OCI-LY1 (cell line): ENCODE measurements around the gene TLK2.
A peak's percentile ranks its signal among the peaks of the same experiment; 100 is the strongest.
"Not testable (repeated sequence)": the region's sequence is repeated elsewhere in the genome, so short reads cannot be mapped to it uniquely, and the experiment has no call there.

ENCODE experiments used
- H2AFZ ChIP-seq: fragments of 200-600 bp; sonication (generic), shearing (Covaris generic); 2 replicates; pipeline ENCODE4 v1.6.0; 2014; ENCODE audit warnings: antibody characterized with exemption, mild to moderate bottlenecking, low read length
- H3F3A ChIP-seq: fragments of 200-600 bp; sonication (generic), shearing (Covaris generic); 2 replicates; pipeline ENCODE4 v1.6.0; 2014; ENCODE audit warnings: mild to moderate bottlenecking, antibody characterized with exemption, low read length, moderate library complexity; ENCODE audit not compliant: insufficient read depth
- H3K27ac ChIP-seq: fragments of 200-600 bp; sonication (generic); 2 replicates; pipeline ENCODE4 v1.5.1; 2014; ENCODE audit warnings: low read length, mixed run types, mild to moderate bottlenecking, low read depth; ENCODE audit not compliant: poor library complexity, severe bottlenecking
- H3K27me3 ChIP-seq: fragments of 200-600 bp; sonication (generic); 2 replicates; pipeline ENCODE4 v1.6.0; 2014; ENCODE audit warnings: antibody characterized with exemption, mild to moderate bottlenecking, low read length, moderate library complexity; ENCODE audit not compliant: insufficient read depth
- H3K36me3 ChIP-seq: fragments of 200-600 bp; sonication (generic); 2 replicates; pipeline ENCODE4 v1.6.1; 2014; ENCODE audit warnings: mild to moderate bottlenecking, antibody characterized with exemption, low read length, moderate library complexity, mixed read lengths; ENCODE audit not compliant: insufficient read depth
- H3K4me1 ChIP-seq: fragments of 200-600 bp; sonication (generic); 2 replicates; pipeline ENCODE4 v1.5.1; 2014; ENCODE audit warnings: mild to moderate bottlenecking, low read length, moderate library complexity; ENCODE audit not compliant: insufficient read depth, severe bottlenecking
- H3K4me2 ChIP-seq: fragments of 200-600 bp; sonication (generic), shearing (Covaris generic); 2 replicates; pipeline ENCODE4 v1.6.1; 2014; ENCODE audit warnings: low read length
- H3K4me3 ChIP-seq: fragments of 200-600 bp; sonication (generic); 2 replicates; pipeline ENCODE4 v1.5.1; 2014; ENCODE audit warnings: low read length, low read depth, mild to moderate bottlenecking, mixed read lengths; ENCODE audit not compliant: poor library complexity, severe bottlenecking
- H3K79me2 ChIP-seq: fragments of 200-600 bp; shearing (Covaris generic); 2 replicates; pipeline ENCODE4 v1.6.1; 2016; ENCODE audit warnings: mixed run types, low read length, mixed read lengths; ENCODE audit not compliant: insufficient read depth
- H3K9ac ChIP-seq: fragments of 200-600 bp; sonication (generic), shearing (Covaris generic); 2 replicates; pipeline ENCODE4 v1.6.1; 2014; ENCODE audit warnings: mild to moderate bottlenecking, low read length, mixed read lengths
- H3K9me2 ChIP-seq: fragments of 200-600 bp; sonication (generic), shearing (Covaris generic); 2 replicates; pipeline ENCODE4 v1.6.1; 2014; ENCODE audit warnings: low read depth, mild to moderate bottlenecking, low read length, mixed read lengths
- H3K9me3 ChIP-seq: fragments of 200-600 bp; shearing (Covaris generic); 2 replicates; pipeline ENCODE4 v1.6.1; 2014; ENCODE audit warnings: low read length, mixed read lengths
- H4K20me1 ChIP-seq: fragments of 200-600 bp; sonication (generic), shearing (Covaris generic); 2 replicates; pipeline ENCODE4 v1.6.0; 2016; ENCODE audit warnings: mild to moderate bottlenecking, low read length; ENCODE audit not compliant: insufficient read depth
- CTCF ChIP-seq: fragments of 200-600 bp; sonication (generic), shearing (Covaris generic); IDR thresholded peaks from 2 replicates; pipeline ENCODE4 v1.5.1; 2017; ENCODE audit warnings: mild to moderate bottlenecking, antibody characterized with exemption, low read length, moderate library complexity, mixed read lengths
- EZH2 ChIP-seq: fragments of 200-600 bp; sonication (generic), shearing (Covaris generic); IDR thresholded peaks from 2 replicates; pipeline ENCODE4 v1.8.0; 2017; ENCODE audit warnings: borderline replicate concordance, mixed run types, mild to moderate bottlenecking, antibody characterized with exemption, low read length, moderate library complexity, mixed read lengths

Gene TLK2

GRCh38 chr17:62478424-62478879, at the start of gene TLK2:
Gene TLK2 (plus strand): TSS chr17:62478825. CDS start chr17:62481126, 2,301 bp downstream.
- peaks cover 28% of the 10 kb centered on the region for H3K79me2 ChIP-seq
- H3K4me3 ChIP-seq: peak within 1 kb of the TSS; percentile 92
- peaks cover 22% of the 10 kb centered on the region for H3K36me3 ChIP-seq
- TF ChIP-seq CTCF (no peak), EZH2 (no peak)
- H4K20me1 ChIP-seq: no peaks in the 10 kb centered on the region
- no peaks in the 10 kb centered on the region for H3K27me3 ChIP-seq
- no peak within 1 kb of the TSS for H2AFZ ChIP-seq
- H3F3A ChIP-seq: 0 out of 2 replicates have a peak, but pooled peaks cover 5% of the 10 kb centered on the region
- no peaks in the 10 kb centered on the region for H3K9me3 ChIP-seq
- peak within 1 kb of the TSS; percentile 92 for H3K9ac ChIP-seq
- H3K9me2 ChIP-seq: no peaks in the 10 kb centered on the region
- peak within 1 kb of the TSS; percentile 98 for H3K4me2 ChIP-seq
- peaks cover 33% of the 10 kb centered on the region for H3K4me1 ChIP-seq
- peak within 1 kb of the TSS; percentile 77 for H3K27ac ChIP-seq

- H3K36me3 ChIP-seq: peaks cover 19% of the 10 kb centered on the region
Observed at GRCh38 chr17:62435251-62435650, 43.4 kb upstream of the TLK2 start.

GRCh38 chr17:62441181-62441580, 37.4 kb upstream of the TLK2 start:
- not testable (repeated sequence) for H3K4me1 ChIP-seq, H2AFZ ChIP-seq, H4K20me1 ChIP-seq, H3K79me2 ChIP-seq, H3K27ac ChIP-seq, H3F3A ChIP-seq, H3K27me3 ChIP-seq, H3K4me2 ChIP-seq, H3K9me2 ChIP-seq, H3K4me3 ChIP-seq, H3K9me3 ChIP-seq, H3K9ac ChIP-seq
- peaks cover 56% of the 10 kb centered on the region for H3K36me3 ChIP-seq

More at GRCh38 chr17:62435251-62435650, 43.4 kb upstream of the TLK2 start:
- H3K4me3 ChIP-seq, H3K9me3 ChIP-seq, H3K27ac ChIP-seq, H3K79me2 ChIP-seq, H3K27me3 ChIP-seq, H3F3A ChIP-seq, H3K9me2 ChIP-seq, H3K4me1 ChIP-seq, H2AFZ ChIP-seq, H3K4me2 ChIP-seq, H3K9ac ChIP-seq, H4K20me1 ChIP-seq: not testable (repeated sequence)

- no peak overlapping the region for H3K27ac ChIP-seq
- H4K20me1 ChIP-seq: no peaks in the 10 kb centered on the region
- TF ChIP-seq EZH2 (no peak), CTCF (no peak)
- no peaks in the 10 kb centered on the region for H3K9me2 ChIP-seq
- no peak overlapping the region for H3K9ac ChIP-seq
- peaks cover 73% of the 10 kb centered on the region for H3K36me3 ChIP-seq
- H3K4me3 ChIP-seq: no peak overlapping the region
- no peak overlapping the region for H3K4me2 ChIP-seq
- H3K27me3 ChIP-seq: no peaks in the 10 kb centered on the region
- H3K9me3 ChIP-seq: no peaks in the 10 kb centered on the region
- no peaks in the 10 kb centered on the region for H3K4me1 ChIP-seq
- no peak overlapping the region for H2AFZ ChIP-seq
- H3K79me2 ChIP-seq: no peaks in the 10 kb centered on the region
- H3F3A ChIP-seq: no peaks in the 10 kb centered on the region
Observed at GRCh38 chr17:62444063-62444462, 34.6 kb upstream of the TLK2 start.

- H4K20me1 ChIP-seq: not testable (repeated sequence)
Observed at GRCh38 chr17:62445791-62446190, 32.8 kb upstream of the TLK2 start.

GRCh38 chr17:62452195-62452594, 26.4 kb upstream of the TLK2 start:
- not testable (repeated sequence) for H3K9me2 ChIP-seq, H4K20me1 ChIP-seq, H3K9me3 ChIP-seq, H3K79me2 ChIP-seq, H3K4me2 ChIP-seq, H3K27me3 ChIP-seq, H3F3A ChIP-seq, H3K4me3 ChIP-seq, H2AFZ ChIP-seq
- Histone ChIP-seq H3K9ac (peak overlapping the region; percentile 45; the same call in 1 of the 2 replicates), H3K27ac (peak overlapping the region; percentile 98), H3K36me3 (peaks cover 19% of the 10 kb centered on the region), H3K4me1 (peaks cover 53% of the 10 kb centered on the region)

More at GRCh38 chr17:62445791-62446190, 32.8 kb upstream of the TLK2 start:
- H3K4me2 ChIP-seq, H3K4me3 ChIP-seq, H3K9me3 ChIP-seq, H3K4me1 ChIP-seq, H3K9ac ChIP-seq, H3K27me3 ChIP-seq, H3K9me2 ChIP-seq, H3K79me2 ChIP-seq, H3K27ac ChIP-seq, H2AFZ ChIP-seq, H3F3A ChIP-seq: not testable (repeated sequence)
- peaks cover 69% of the 10 kb centered on the region for H3K36me3 ChIP-seq
